SK-N-SH (cell line): ENCODE results near the gene TBX19. TPM values are rescaled to one million over a fixed set of nuclear protein-coding genes. Genes with fewer than 3 reads are reported as not detected.

ENCODE experiments used
- CTCF ChIA-PET: fragments of 300-600, 350-600 bp; formaldehyde crosslinking; extraction: SDS; loops from one replicate; lab custom pipeline; 2021; lab: Yijun Ruan, JAX
- POLR2A ChIA-PET: fragments of 350-600 bp; sonication (Branson Sonifier 250); formaldehyde crosslinking; extraction: SDS; loops from one replicate; lab custom pipeline; 2020; ENCODE audit warnings: antibody characterized with exemption, inconsistent platforms; lab: Yijun Ruan, JAX
- DNase-seq: peaks from one replicate; pipeline ENCODE4 v3.0.0; 2012
- H2AFZ ChIP-seq: fragments of 200-600 bp; sonication (generic); 2 replicates; pipeline ENCODE4 v1.8.1; 2016; ENCODE audit warnings: antibody characterized with exemption, mild to moderate bottlenecking, low read depth
- H3F3A ChIP-seq: fragments of 200-600 bp; sonication (generic); replicated peaks from 2 replicates; pipeline ENCODE3; 2016; ENCODE audit warnings: antibody characterized with exemption, mild to moderate bottlenecking; ENCODE audit not compliant: insufficient read depth
- H3K27ac ChIP-seq, 2 experiments: fragments of 200-500 bp in 1 of 2; fragments of 200-600 bp in 1 of 2; sonication (Bioruptor generic) in 1 of 2; sonication (generic), shearing (Covaris generic) in 1 of 2; 2 replicates each; pipeline versions ENCODE4 v1.5.1 to v1.6.1; 2014 to 2016; ENCODE audit warnings: low read depth in 2 of 2, inconsistent platforms in 1 of 2, low read length in 1 of 2, mild to moderate bottlenecking in 1 of 2, mixed read lengths in 1 of 2
- H3K27me3 ChIP-seq: fragments of 200-600 bp; sonication (generic), shearing (Covaris generic); 2 replicates; pipeline ENCODE4 v1.6.1; 2016; ENCODE audit warnings: mixed run types; ENCODE audit not compliant: insufficient read depth
- H3K36me3 ChIP-seq, 2 experiments: fragments of 200-500 bp in 1 of 2; fragments of 200-600 bp in 1 of 2; sonication (Bioruptor generic) in 1 of 2; sonication (generic) in 1 of 2; replicated peaks in 1 of 2; 2 replicates each; pipeline versions ENCODE3 to v1.5.1; 2014 to 2016; ENCODE audit warnings: low read length in 1 of 2, mild to moderate bottlenecking in 1 of 2; ENCODE audit not compliant: insufficient read depth in 2 of 2, control insufficient read depth in 1 of 2
- H3K4me1 ChIP-seq, 2 experiments: fragments of 200-500 bp in 1 of 2; fragments of 200-600 bp in 1 of 2; sonication (Bioruptor generic) in 1 of 2; sonication (generic), shearing (Covaris generic) in 1 of 2; 2 replicates each; pipeline versions ENCODE4 v1.5.1 to v1.6.1; 2014 to 2016; ENCODE audit warnings: low read depth in 1 of 2, low read length in 1 of 2, mixed run types in 1 of 2; ENCODE audit not compliant: insufficient read depth in 2 of 2, control insufficient read depth in 1 of 2
- H3K4me2 ChIP-seq: fragments of 200-600 bp; sonication (generic), shearing (Covaris generic); 2 replicates; pipeline ENCODE4 v1.6.1; 2017; ENCODE audit warnings: mixed run types
- H3K4me3 ChIP-seq, 2 experiments: fragments of 200-500 bp in 1 of 2; fragments of 200-600 bp in 1 of 2; sonication (Bioruptor generic) in 1 of 2; sonication (generic), shearing (Covaris generic) in 1 of 2; 2 replicates each; pipeline versions ENCODE4 v1.5.1 to v1.8.1; 2014 to 2016; ENCODE audit warnings: low read depth in 2 of 2, inconsistent platforms in 1 of 2, low read length in 1 of 2, mild to moderate bottlenecking in 1 of 2, mixed read lengths in 1 of 2, moderate library complexity in 1 of 2
- H3K79me2 ChIP-seq: fragments of 200-600 bp; sonication (generic); 2 replicates; pipeline ENCODE4 v1.8.1; 2017; ENCODE audit warnings: mild to moderate bottlenecking; ENCODE audit not compliant: insufficient read depth
- H3K9ac ChIP-seq: fragments of 200-600 bp; sonication (generic); 2 replicates; pipeline ENCODE4 v1.6.1; 2017; ENCODE audit warnings: mixed run types
- H3K9me2 ChIP-seq: fragments of 200-600 bp; sonication (generic); 2 replicates; pipeline ENCODE4 v1.6.1; 2017; ENCODE audit warnings: mixed run types
- H3K9me3 ChIP-seq: fragments of 200-600 bp; sonication (generic); 2 replicates; pipeline ENCODE4 v1.6.1; 2017; ENCODE audit warnings: mixed run types, mild to moderate bottlenecking, moderate library complexity
- H4K20me1 ChIP-seq: fragments of 200-600 bp; sonication (generic); 2 replicates; pipeline ENCODE4 v1.6.1; 2017; ENCODE audit warnings: mild to moderate bottlenecking, mixed run types; ENCODE audit not compliant: insufficient read depth
- CHD2 ChIP-seq: fragments of 150-350 bp; IDR thresholded peaks from 2 replicates; pipeline ENCODE4 v1.6.1; 2018; ENCODE audit warnings: low read length; ENCODE audit not compliant: partially characterized antibody
- ELF1 ChIP-seq: IDR thresholded peaks from 2 replicates; pipeline ENCODE4 v1.4.0; 2012
- EZH2phosphoT487 ChIP-seq: fragments of 200-600 bp; sonication (generic); IDR thresholded peaks from 2 replicates; pipeline ENCODE4 v1.6.1; 2017; ENCODE audit warnings: low read depth, mixed run types, mild to moderate bottlenecking, antibody characterized with exemption, moderate library complexity, borderline replicate concordance
- FOSL2 ChIP-seq: IDR thresholded peaks from 2 replicates; pipeline ENCODE4 v1.4.0; 2012; ENCODE audit warnings: low read depth, mild to moderate bottlenecking, moderate library complexity, borderline replicate concordance
- FOXJ3 ChIP-seq: sonication (generic); formaldehyde crosslinking; IDR thresholded peaks from 2 replicates; pipeline ENCODE4 v1.5.1; 2020; ENCODE audit warnings: mild to moderate bottlenecking, missing genetic modification reagents
- FOXM1 ChIP-seq: IDR thresholded peaks from 2 replicates; pipeline ENCODE4 v1.4.0; 2012; ENCODE audit warnings: low read depth, mild to moderate bottlenecking
- GABPA ChIP-seq: IDR thresholded peaks from 2 replicates; pipeline ENCODE4 v1.4.0; 2012; ENCODE audit warnings: low read depth, mild to moderate bottlenecking
- GATA2 ChIP-seq: sonication (generic); formaldehyde crosslinking; IDR thresholded peaks from 2 replicates; pipeline ENCODE4 v1.5.0; 2020; ENCODE audit warnings: mild to moderate bottlenecking, missing genetic modification reagents
- MAX ChIP-seq: IDR thresholded peaks from 2 replicates; pipeline ENCODE4 v1.4.0; 2012; ENCODE audit warnings: low read depth
- MXI1 ChIP-seq: IDR thresholded peaks from 2 replicates; pipeline ENCODE4 v1.6.1; 2012; ENCODE audit warnings: mild to moderate bottlenecking, low read depth, low read length, improper control_type of control experiment
- RAD21 ChIP-seq: IDR thresholded peaks from 2 replicates; pipeline ENCODE4 v1.6.1; 2012; ENCODE audit warnings: mild to moderate bottlenecking, low read length
- RFX5 ChIP-seq: IDR thresholded peaks from 2 replicates; pipeline ENCODE4 v1.6.1; 2012; ENCODE audit warnings: mild to moderate bottlenecking, improper control_type of control experiment, low read length
- RXRA ChIP-seq: IDR thresholded peaks from 2 replicates; pipeline ENCODE4 v1.4.0; 2012; ENCODE audit warnings: low read depth, mild to moderate bottlenecking, borderline replicate concordance
- SMC3 ChIP-seq: IDR thresholded peaks from 2 replicates; pipeline ENCODE4 v1.6.1; 2012; ENCODE audit warnings: low read depth, low read length, improper control_type of control experiment
- TAF1 ChIP-seq: IDR thresholded peaks from 2 replicates; pipeline ENCODE4 v1.6.1; 2012; ENCODE audit warnings: low read depth, mild to moderate bottlenecking, low read length, moderate library complexity, borderline replicate concordance
- TEAD4 ChIP-seq: IDR thresholded peaks from 2 replicates; pipeline ENCODE4 v1.4.0; 2012; ENCODE audit warnings: mild to moderate bottlenecking, borderline replicate concordance; ENCODE audit not compliant: insufficient read depth
- USF2 ChIP-seq: fragments of 150-350 bp; IDR thresholded peaks from 2 replicates; pipeline ENCODE4 v1.6.1; 2017; ENCODE audit warnings: antibody characterized with exemption, low read length, low read depth, borderline replicate concordance
- WGBS: methylation state at CpG from one replicate; pipeline ENCODE4 v1.1.6; 2017; ENCODE audit warnings: low lambda C conversion rate; 5-methylcytosine and 5-hydroxymethylcytosine counted together
- polyA plus RNA-seq, 3 experiments: library from polyadenylated mRNA; depleted of rRNA; stranded (reverse); fragments of >200 nt; gene quantifications; 2 replicates each; pipeline ENCODE4 v1.2.3, GENCODE V29; 2012
- TF ChIP-seq, protein P1 (sequence below): fragments of 200-600 bp; sonication (generic); IDR thresholded peaks from 2 replicates; pipeline ENCODE4 v1.6.1; 2017; ENCODE audit warnings: antibody characterized with exemption, mild to moderate bottlenecking, moderate library complexity
- TF ChIP-seq, protein P2 (sequence below): IDR thresholded peaks from 2 replicates; pipeline ENCODE4; 2012
- TF ChIP-seq, protein P3 (sequence below): fragments of 150-350 bp; IDR thresholded peaks from 2 replicates; pipeline ENCODE4 v1.6.1; 2016; ENCODE audit warnings: mild to moderate bottlenecking, low read depth, low read length

TBX19 gene
- polyA plus RNA-seq, 1 of the 3 experiments (the other 2 are of a cell fraction) = 2.7 TPM

- TF ChIP-seq, protein P1, sequence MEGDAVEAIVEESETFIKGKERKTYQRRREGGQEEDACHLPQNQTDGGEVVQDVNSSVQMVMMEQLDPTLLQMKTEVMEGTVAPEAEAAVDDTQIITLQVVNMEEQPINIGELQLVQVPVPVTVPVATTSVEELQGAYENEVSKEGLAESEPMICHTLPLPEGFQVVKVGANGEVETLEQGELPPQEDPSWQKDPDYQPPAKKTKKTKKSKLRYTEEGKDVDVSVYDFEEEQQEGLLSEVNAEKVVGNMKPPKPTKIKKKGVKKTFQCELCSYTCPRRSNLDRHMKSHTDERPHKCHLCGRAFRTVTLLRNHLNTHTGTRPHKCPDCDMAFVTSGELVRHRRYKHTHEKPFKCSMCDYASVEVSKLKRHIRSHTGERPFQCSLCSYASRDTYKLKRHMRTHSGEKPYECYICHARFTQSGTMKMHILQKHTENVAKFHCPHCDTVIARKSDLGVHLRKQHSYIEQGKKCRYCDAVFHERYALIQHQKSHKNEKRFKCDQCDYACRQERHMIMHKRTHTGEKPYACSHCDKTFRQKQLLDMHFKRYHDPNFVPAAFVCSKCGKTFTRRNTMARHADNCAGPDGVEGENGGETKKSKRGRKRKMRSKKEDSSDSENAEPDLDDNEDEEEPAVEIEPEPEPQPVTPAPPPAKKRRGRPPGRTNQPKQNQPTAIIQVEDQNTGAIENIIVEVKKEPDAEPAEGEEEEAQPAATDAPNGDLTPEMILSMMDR = no peak
- TF ChIP-seq MAX (no peak), RAD21 (no peak), GABPA (no peak), ELF1 (no peak)
Observed at GRCh38 chr1:168266644-168267186, 14.0 kb upstream of the TBX19 start (continued).

DNA sequence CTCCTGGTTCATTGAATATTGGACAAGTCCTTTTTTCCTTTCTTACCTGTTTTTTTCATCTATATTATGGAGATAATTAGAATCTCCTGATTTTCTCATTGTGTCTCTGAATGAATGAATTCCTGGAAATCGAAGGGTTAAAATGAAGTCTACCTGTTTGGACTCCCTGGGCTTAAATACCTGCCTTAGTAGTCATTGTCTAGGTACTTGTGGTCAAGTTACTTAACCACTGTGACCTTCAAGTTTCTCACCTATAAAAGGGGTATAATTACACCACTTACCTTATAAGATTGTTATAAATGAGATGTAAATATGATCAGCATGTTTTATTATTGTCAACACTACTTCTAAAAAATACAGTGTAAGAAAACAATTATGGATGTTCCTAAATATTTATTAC, 9.0 kb upstream of the TBX19 start:
- Histone ChIP-seq H3K4me3 (no peak overlapping the region), H3K4me1 (peaks cover 0 to 3% of the 10 kb centered on the region in 2 experiments; a peak in 1 of 4 replicates), H3K27me3 (no peaks in the 10 kb centered on the region), H3F3A (peaks cover 3% of the 10 kb centered on the region), H4K20me1 (no peaks in the 10 kb centered on the region), H3K9me2 (no peaks in the 10 kb centered on the region), H3K4me2 (no peak overlapping the region), H3K27ac (no peak overlapping the region), H3K9ac (no peak overlapping the region), H3K9me3 (no peaks in the 10 kb centered on the region), H3K79me2 (0 out of 2 replicates have a peak, but pooled peaks cover 5% of the 10 kb centered on the region), H3K36me3 (no peaks in the 10 kb centered on the region), H2AFZ (no peak overlapping the region)
- no peak for DNase-seq
- WGBS = 31% methylated on average over 1 of the region's 1 CpG
- POLR2A ChIA-PET = no interaction called here
- CTCF ChIA-PET = no interaction called here
- TF ChIP-seq FOXM1 (no peak), RXRA (no peak), GATA2 (CRISPR knock-in tag) (no peak), TAF1 (no peak), FOSL2 (no peak), CHD2 (no peak), TEAD4 (no peak), RFX5 (no peak), FOXJ3 (no peak), EZH2phosphoT487 (no peak), RAD21 (no peak), MXI1 (no peak), USF2 (no peak), SMC3 (no peak)
- TF ChIP-seq, protein P2, sequence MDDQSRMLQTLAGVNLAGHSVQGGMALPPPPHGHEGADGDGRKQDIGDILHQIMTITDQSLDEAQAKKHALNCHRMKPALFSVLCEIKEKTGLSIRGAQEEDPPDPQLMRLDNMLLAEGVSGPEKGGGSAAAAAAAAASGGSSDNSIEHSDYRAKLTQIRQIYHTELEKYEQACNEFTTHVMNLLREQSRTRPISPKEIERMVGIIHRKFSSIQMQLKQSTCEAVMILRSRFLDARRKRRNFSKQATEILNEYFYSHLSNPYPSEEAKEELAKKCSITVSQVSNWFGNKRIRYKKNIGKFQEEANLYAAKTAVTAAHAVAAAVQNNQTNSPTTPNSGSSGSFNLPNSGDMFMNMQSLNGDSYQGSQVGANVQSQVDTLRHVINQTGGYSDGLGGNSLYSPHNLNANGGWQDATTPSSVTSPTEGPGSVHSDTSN = no peak
- TF ChIP-seq, protein P1 = no peak
- TF ChIP-seq, protein P3, sequence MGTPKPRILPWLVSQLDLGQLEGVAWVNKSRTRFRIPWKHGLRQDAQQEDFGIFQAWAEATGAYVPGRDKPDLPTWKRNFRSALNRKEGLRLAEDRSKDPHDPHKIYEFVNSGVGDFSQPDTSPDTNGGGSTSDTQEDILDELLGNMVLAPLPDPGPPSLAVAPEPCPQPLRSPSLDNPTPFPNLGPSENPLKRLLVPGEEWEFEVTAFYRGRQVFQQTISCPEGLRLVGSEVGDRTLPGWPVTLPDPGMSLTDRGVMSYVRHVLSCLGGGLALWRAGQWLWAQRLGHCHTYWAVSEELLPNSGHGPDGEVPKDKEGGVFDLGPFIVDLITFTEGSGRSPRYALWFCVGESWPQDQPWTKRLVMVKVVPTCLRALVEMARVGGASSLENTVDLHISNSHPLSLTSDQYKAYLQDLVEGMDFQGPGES = no peak
